ENCODE measurements around the gene CAMP.

CAMP gene

GRCh38 chr3:48215019-48215418 lies 8.3 kb upstream of the CAMP start:
- no peak for DNase-seq

- no peak for DNase-seq
Measured at GRCh38 chr3:48215466-48215865, 7.8 kb upstream of the CAMP start.

DNA sequence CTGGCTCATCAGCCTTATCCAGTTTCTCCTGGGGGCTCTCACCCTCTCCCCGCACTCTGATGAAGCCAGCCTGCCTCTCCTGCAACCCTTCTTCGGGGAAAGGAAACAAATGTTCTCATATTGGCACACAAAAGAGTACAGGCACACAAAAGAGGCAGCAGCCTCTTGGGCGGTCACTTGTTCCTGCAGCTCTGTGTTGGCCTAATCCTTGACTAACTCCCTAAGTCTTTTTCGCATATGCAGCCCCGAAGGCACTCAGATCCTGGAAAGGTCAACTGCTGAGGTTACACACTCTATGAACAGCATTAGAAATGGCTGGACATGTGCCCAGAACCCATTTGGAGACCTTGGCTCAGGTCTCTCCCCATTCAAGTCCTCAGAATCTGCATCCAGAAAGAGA lies 7.4 kb upstream of the CAMP start:
- DNase-seq, result no peak

DNA sequence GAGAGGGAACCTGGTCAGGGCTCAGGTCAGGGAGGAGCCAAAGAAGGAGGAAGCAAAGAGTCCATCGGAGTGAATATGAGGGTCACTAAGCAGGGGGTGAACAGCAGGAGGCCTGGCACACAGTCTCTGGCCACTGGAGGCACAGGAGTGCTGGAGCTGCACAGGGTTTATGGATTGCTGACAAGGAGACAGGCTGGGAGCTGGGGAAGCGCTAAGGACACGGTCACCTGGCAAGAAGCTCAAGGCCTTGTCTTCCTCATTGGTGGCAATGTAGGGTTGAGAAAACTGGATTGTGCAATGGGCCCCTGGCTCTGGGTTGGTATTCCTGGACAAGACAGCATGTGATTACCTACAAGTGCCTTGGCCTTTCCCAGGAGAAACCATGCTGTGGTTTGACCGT lies 5.8 kb upstream of the CAMP start:
- no peak for DNase-seq

DNA sequence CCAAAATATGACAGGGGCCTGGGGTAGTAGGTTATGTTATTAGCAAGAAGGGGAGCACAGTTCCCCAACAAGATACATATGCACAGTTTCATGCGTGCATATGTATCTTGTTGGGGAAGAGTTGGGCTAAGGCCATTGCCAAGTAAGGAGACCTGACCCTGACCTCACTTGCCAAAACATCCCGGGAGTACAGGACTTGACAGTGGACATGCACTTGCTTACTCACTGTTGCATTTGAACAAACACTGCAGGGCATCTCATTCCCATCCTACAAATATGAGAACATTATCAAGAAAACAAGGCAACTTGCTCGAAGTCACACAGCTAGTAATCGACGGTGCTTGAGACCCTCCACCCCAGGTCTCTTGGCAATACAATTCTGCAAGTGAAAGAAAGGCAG lies 4.8 kb upstream of the CAMP start:
- DNase-seq, result no peak

GRCh38 chr3:48219543-48219942 lies 3.8 kb upstream of the CAMP start:
- no peak for DNase-seq

DNA sequence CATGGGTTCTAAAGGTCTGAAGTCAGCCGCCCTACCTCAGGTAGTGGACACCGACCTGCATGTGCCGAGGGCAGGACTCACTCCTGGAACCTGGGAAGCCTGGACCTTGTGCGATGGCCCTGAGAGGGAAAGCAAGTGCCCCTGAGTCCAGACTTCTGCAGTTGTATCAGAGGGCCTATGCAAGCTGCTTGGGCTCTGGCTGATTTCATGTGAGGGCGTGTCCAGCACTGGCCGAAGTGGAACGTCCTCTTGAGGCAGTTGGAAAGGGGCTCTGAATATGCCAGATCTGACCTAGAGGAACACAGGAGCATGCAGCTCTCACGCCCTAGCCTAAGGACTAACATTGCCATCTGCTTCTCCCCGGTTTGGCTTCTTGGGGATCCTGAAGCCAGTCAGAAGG lies 2.5 kb upstream of the CAMP start:
- no peak for DNase-seq

GRCh38 chr3:48225587-48225986 lies 2.3 kb downstream of the CAMP start:
- DNase-seq, result no peak

DNA sequence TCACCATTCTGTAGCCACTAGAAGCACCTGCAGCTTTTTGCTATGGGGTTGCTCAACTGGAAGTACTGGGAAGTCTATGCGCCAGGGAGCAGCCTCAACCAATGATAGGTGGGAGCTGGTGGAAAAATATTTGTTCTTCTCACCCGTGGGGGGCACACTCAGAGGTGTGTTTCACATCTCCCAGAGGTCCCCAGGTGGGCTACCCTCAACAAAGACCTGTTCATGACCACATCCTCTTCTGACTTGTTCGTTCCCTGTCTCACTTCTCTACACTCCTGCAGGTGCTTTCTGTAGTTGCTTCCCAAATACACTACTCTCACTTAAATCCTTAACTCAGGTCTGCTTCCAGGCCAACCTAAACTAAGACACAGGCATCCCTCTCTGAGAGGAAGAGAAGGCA lies 3.6 kb downstream of the CAMP start:
- DNase-seq, result no peak

DNA sequence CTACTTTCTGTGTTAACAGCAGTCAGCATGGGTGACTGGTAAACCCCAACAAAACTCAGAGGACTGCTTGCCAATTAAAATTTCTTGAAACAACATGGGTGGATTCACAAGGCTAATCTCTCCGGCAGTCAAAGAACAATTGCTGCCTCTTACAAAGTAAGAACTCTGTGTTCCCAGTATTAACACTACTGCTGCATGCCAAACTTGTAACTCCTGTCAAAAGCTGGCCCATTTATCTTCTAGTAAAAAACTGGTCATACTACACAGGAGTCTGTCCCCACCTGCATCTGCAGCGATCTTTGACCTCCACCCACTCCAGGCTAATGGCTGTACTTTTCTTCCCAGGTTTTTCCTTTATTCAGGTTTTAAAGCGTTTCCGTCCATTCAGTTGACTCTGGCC lies 8.9 kb downstream of the CAMP start:
- DNase-seq, result no peak

DNA sequence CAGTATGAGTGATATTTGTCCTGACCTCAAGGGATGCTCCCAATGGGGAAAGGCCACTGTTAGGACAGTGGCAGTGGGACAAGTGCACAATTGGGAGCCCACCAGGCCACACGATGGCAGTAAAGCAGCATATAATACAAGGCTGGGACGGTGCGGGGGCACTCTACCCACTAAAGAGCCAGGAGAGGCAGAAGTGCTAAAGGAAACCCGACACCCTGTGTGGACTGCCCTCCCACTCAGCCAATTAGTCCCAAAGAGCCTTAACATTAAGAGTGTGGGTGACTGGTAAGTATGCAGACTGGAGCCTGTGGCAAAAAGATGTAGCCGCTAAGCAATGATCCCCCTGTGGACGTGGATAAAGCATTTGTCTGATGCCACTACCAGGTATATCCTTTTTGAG lies 9.4 kb downstream of the CAMP start:
- DNase-seq, result peak; percentile 46

DNA sequence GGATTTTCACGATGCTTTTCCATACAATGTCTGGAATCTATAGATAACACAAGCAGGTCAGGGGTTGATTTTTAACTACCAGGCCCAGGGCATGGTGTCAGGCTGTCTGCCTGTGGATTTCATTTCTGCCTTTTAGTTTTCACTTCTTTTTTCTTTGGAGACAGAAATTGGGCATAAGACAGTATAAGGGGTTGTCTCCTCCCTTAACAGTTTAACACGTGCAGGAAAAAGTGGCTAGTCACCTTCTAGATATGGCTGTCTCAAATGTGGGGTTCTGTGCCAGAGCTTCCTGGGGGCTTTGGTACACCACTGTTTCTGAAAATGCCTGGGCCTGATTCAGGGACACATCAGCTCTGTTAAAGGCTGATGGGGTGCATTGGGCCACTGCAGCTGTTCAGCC lies 10.2 kb downstream of the CAMP start:
- no peak for DNase-seq

DNA sequence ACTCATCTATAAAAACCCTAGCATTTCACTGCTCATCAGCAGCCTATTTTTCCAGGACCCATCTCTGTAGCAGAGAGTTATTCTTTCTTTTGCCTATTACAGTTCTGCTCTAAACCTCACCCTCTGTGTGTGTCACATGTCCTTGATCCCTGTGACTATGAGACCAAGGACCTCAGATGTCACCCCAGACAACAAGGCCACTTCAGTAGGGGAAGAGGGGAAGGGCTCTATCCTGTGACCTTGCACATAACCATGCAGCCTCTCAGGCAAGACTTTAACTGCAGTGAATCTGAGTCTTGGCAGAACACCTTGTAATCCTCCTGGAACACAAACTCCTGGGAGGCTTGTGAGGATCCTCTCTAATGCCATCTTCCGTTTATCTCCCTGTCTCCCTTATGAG lies 13.2 kb downstream of the CAMP start:
- DNase-seq, result no peak

- no peak for DNase-seq
Measured at GRCh38 chr3:48238531-48239085, 15.3 kb downstream of the CAMP start.

DNA sequence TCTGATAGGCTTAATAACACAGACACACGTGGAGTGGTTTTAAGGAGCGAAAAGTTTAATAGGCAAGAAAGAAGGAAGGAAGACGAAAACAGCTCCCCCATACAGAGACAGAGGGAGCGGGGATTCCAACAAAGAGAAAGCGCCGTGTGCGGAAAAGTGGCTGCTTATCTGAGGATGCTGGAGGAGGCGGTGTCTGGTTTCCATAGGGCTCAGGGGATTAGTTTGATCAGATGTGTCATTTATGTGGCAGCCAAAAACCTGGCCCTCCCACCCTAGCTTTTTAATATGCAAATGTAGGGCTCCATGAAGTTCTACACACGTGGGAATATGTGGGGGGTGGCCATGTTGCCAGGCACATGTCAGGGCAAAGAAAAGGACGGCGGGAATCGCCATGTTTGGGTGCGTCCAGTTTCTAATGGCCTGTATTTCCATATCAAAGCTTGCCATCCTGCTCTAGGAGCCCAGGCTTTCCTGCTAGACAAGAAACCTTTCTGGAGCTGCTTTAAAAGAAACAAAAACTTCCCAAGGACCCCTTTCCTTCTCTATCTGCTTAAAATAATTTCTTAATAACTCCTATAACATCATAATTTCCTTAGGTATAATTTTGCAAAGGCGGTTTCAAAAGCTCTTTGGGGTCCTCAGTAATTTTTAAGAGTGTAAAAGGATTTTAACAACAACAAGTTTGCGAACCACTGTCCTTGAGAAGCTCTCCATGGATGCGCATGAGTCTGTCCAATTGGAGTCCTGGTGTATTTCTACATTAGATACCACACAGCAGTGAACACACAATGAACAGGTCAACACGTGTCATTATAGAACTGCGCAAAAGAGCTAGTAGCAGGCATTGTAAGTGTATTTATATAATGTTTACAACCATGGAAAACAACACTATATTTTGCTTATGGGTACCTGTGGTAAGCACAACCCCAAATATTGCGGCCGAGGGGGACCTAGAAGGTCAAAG lies 17.0 kb downstream of the CAMP start:
- DNase-seq, result no peak

- no peak for DNase-seq
Measured at GRCh38 chr3:48241796-48242455, 18.6 kb downstream of the CAMP start.

GRCh38 chr3:48243886-48244285 lies 20.6 kb downstream of the CAMP start:
- no peak for DNase-seq

- DNase-seq, result no peak
Measured at GRCh38 chr3:48244461-48244860, 21.2 kb downstream of the CAMP start.

DNA sequence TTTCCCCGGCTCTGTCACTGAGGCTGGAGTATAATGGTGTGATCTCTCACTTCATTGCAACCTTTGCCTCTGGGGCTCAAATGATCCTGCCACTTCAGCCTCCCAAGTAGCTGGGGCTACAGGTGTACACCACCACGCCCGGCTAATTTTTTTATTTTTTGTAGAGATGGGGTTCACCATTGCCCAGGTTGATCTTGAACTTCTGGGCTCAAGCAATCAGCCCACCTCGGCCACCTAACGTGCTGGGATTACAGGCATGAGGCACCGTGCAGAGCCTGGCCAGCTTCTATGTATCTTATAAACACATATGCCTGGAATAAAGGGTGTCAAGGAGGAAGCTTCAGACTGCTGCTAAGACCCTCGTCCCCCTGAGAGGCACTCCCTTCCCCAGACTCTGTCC lies 21.8 kb downstream of the CAMP start:
- DNase-seq, result no peak

DNA sequence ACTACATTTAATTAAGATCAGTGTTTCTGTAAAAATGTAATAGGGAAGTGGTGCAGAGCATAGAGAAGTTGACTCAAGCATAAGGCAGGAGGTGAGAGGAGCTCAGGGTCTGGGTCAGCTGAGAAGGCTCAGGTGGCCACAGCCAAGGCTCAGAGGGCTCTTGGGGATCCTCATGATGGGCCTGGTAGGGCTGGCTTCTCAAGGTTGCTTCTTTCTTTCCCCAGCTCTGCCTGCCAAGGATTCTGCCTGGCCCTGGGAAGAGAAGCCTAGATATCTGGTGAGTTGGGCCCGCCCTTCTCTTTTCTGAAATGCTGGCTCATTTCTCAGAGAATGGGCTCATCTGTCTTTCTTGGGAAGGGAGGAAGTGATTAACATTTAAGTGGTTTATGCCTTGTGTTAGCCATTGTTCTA lies 24.1 kb downstream of the CAMP start:
- no peak for DNase-seq

- DNase-seq, result no peak
Measured at GRCh38 chr3:48248095-48248850, 25.0 kb downstream of the CAMP start.

- no peak for DNase-seq
Measured at GRCh38 chr3:48256557-48256956, 33.3 kb downstream of the CAMP start.

GRCh38 chr3:48258530-48258929 lies 35.2 kb downstream of the CAMP start:
- DNase-seq, result no peak

Data from NCI-H2107 (cell line).